Measurements from ENCODE around the gene ZNF827. TPM values are rescaled to one million over a fixed set of nuclear protein-coding genes. Genes with fewer than 3 reads are reported as not detected.

ZNF827 gene
- total RNA-seq, 1 experiment from 2014 or later = 22.4 TPM

DNA sequence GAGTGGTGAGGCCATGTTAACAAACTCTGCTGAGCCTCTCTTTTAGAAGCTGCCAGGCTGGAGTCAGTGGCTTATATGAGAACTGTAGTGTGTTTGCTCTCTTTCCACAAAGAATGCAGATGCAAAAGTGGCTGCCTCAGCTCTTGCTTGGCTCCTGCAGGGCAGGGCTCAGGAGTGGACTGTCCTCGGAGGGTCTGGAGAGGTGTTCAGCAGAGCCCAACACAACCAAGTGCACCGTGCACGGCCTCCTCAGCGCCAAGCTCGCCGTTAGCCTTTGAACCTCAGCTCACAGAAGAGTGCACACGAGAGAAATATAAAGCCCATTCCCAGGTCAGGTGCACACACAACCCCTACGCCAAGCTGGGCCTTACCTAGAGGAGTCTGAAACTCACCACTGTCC lies 175.9 kb downstream of the ZNF827 start:
- Histone ChIP-seq H4K20me1 (ENCODE audit: insufficient read depth) (no peaks in the 10 kb centered on the region), H3K4me3 (no peak overlapping the region), H3K9me3 (ENCODE audit: insufficient read depth, low read depth) (no peaks in the 10 kb centered on the region), H3K27ac (no peak overlapping the region), H3K9me2 (ENCODE audit: insufficient read depth) (no peaks in the 10 kb centered on the region), H2AFZ (no peak overlapping the region), H3K36me3 (ENCODE audit: low read depth) (no peaks in the 10 kb centered on the region), H3F3A (ENCODE audit: insufficient read depth, low read depth) (no peaks in the 10 kb centered on the region), H3K79me2 (ENCODE audit: low read depth) (no peaks in the 10 kb centered on the region), H3K4me2 (no peak overlapping the region), H3K27me3 (ENCODE audit: insufficient read depth, low read depth) (no peaks in the 10 kb centered on the region), H3K4me1 (replicated peaks; ENCODE audit: insufficient read depth) (no peaks in the 10 kb centered on the region)
- ChIA-PET CTCF (no interaction called here), POLR2A (ENCODE audit: unreplicated experiment) (no interaction called here)
- DNase-seq = no peak
- TF ChIP-seq CTCF (conservative IDR thresholded peaks at IDR 0.05) (no peak), EZH2 (IDR thresholded peaks at IDR 0.05; ENCODE audit: low read depth) (no peak)
- no TSS peak for BruUV-seq (replicated peaks)
- intact Hi-C loops (cut with micrococcal nuclease; ENCODE audit: unreplicated experiment) = no loop called here

GRCh38 chr4:145760961-145761929 lies 177.4 kb downstream of the ZNF827 start:
- H2AFZ ChIP-seq = no peak overlapping the region
- TF ChIP-seq CTCF (conservative IDR thresholded peaks at IDR 0.05) (no peak), EZH2 (IDR thresholded peaks at IDR 0.05; ENCODE audit: low read depth) (no peak)
- no peaks in the 10 kb centered on the region for H3K9me3 ChIP-seq (ENCODE audit: insufficient read depth, low read depth)
- no peaks in the 10 kb centered on the region for H3K27me3 ChIP-seq (ENCODE audit: insufficient read depth, low read depth)
- DNase-seq = no peak
- no TSS peak for BruUV-seq (replicated peaks)
- H3K79me2 ChIP-seq (ENCODE audit: low read depth) = no peaks in the 10 kb centered on the region
- H3K9me2 ChIP-seq (ENCODE audit: insufficient read depth) = no peaks in the 10 kb centered on the region; the same call in 1 of the 2 replicates
- no peak overlapping the region for H3K27ac ChIP-seq
- no peaks in the 10 kb centered on the region for H4K20me1 ChIP-seq (ENCODE audit: insufficient read depth)
- intact Hi-C loops (cut with micrococcal nuclease; ENCODE audit: unreplicated experiment) = no loop called here
- H3K36me3 ChIP-seq (ENCODE audit: low read depth) = no peaks in the 10 kb centered on the region
- H3K4me3 ChIP-seq = no peak overlapping the region
- POLR2A ChIA-PET (ENCODE audit: unreplicated experiment) = no interaction called here
- CTCF ChIA-PET = no interaction called here
- no peak overlapping the region for H3K4me2 ChIP-seq
- no peaks in the 10 kb centered on the region for H3F3A ChIP-seq (ENCODE audit: insufficient read depth, low read depth)
- no peaks in the 10 kb centered on the region for H3K4me1 ChIP-seq (replicated peaks; ENCODE audit: insufficient read depth)

- ChIA-PET POLR2A (ENCODE audit: unreplicated experiment) (no interaction called here), CTCF (no interaction called here)
- H3K9me3 ChIP-seq (ENCODE audit: insufficient read depth, low read depth) = no peaks in the 10 kb centered on the region
- H3K4me1 ChIP-seq (replicated peaks; ENCODE audit: insufficient read depth) = no peaks in the 10 kb centered on the region
- intact Hi-C loops (cut with micrococcal nuclease; ENCODE audit: unreplicated experiment) = no loop called here
- no peak overlapping the region for H3K4me2 ChIP-seq
- no peaks in the 10 kb centered on the region for H3K36me3 ChIP-seq (ENCODE audit: low read depth)
- H4K20me1 ChIP-seq (ENCODE audit: insufficient read depth) = no peaks in the 10 kb centered on the region
- H3K79me2 ChIP-seq (ENCODE audit: low read depth) = no peaks in the 10 kb centered on the region
- no peak overlapping the region for H2AFZ ChIP-seq
- TF ChIP-seq CTCF (conservative IDR thresholded peaks at IDR 0.05) = no peak
- TF ChIP-seq EZH2 (IDR thresholded peaks at IDR 0.05; ENCODE audit: low read depth) = no peak
- no peak for DNase-seq
- H3K4me3 ChIP-seq = no peak overlapping the region
- no TSS peak for BruUV-seq (replicated peaks)
- no peaks in the 10 kb centered on the region; the same call in 1 of the 2 replicates for H3K9me2 ChIP-seq (ENCODE audit: insufficient read depth)
- H3K27me3 ChIP-seq (ENCODE audit: insufficient read depth, low read depth) = no peaks in the 10 kb centered on the region
- H3F3A ChIP-seq (ENCODE audit: insufficient read depth, low read depth) = no peaks in the 10 kb centered on the region
- no peak overlapping the region for H3K27ac ChIP-seq
Observed at GRCh38 chr4:145760176-145760575, 178.4 kb downstream of the ZNF827 start.
